SK-N-SH treated with all-trans-retinoic acid at 6 μM for 48 hours (cell line): ENCODE data around the gene DOK6.
"Not testable (repeated sequence)": the region's sequence is repeated elsewhere in the genome, so short reads cannot be mapped to it uniquely, and the experiment has no call there.

ENCODE experiments used
- ATAC-seq: fragments of 200-7000 bp; cut with Tn5 transposase; 3 replicates; pipeline ENCODE4 v1.9.1; 2020; ENCODE audit warnings: mild to moderate bottlenecking, moderate library complexity
- CREB5 ChIP-seq: fragments of 250-450 bp; sonication (Bioruptor Pico); IDR thresholded peaks from 2 replicates; pipeline ENCODE4 v1.5.1; 2020; ENCODE audit warnings: low read depth, mild to moderate bottlenecking, moderate library complexity
- CSDC2 ChIP-seq: fragments of 250-450 bp; sonication (Bioruptor Pico); IDR thresholded peaks from 2 replicates; pipeline ENCODE4 v1.5.0; 2020; ENCODE audit warnings: mild to moderate bottlenecking, moderate library complexity
- ESRRG ChIP-seq: fragments of 250-450 bp; sonication (Bioruptor Pico); IDR thresholded peaks from 2 replicates; pipeline ENCODE4 v1.6.1; 2021; ENCODE audit warnings: mild to moderate bottlenecking
- GLIS3 ChIP-seq: fragments of 250-450 bp; sonication (Bioruptor Pico); IDR thresholded peaks from 2 replicates; pipeline ENCODE4 v1.5.0; 2020; ENCODE audit warnings: mild to moderate bottlenecking, moderate library complexity
- ISL1 ChIP-seq: fragments of 250-450 bp; sonication (Bioruptor Pico); IDR thresholded peaks from 2 replicates; pipeline ENCODE4 v2.1.2; 2022; ENCODE audit warnings: mild to moderate bottlenecking, moderate library complexity
- OSR1 ChIP-seq: fragments of 250-450 bp; sonication (Bioruptor Pico); IDR thresholded peaks from 2 replicates; pipeline ENCODE4 v1.8.0; 2022; ENCODE audit warnings: moderate library complexity, mild to moderate bottlenecking, inconsistent platforms
- POU6F1 ChIP-seq: fragments of 250-450 bp; sonication (Bioruptor Pico); IDR thresholded peaks from 2 replicates; pipeline ENCODE4 v1.8.0; 2021; ENCODE audit warnings: low read depth, mild to moderate bottlenecking, moderate library complexity, borderline replicate concordance
- PPARA ChIP-seq: fragments of 250-450 bp; sonication (Bioruptor Pico); IDR thresholded peaks from 2 replicates; pipeline ENCODE4 v1.5.0; 2020; ENCODE audit warnings: mild to moderate bottlenecking, borderline replicate concordance
- RARB ChIP-seq: fragments of 250-450 bp; sonication (Bioruptor Pico); IDR thresholded peaks from 2 replicates; pipeline ENCODE4 v1.8.0; 2021; ENCODE audit warnings: mild to moderate bottlenecking, moderate library complexity
- TCF4 ChIP-seq: fragments of 250-450 bp; sonication (Bioruptor Pico); IDR thresholded peaks from 2 replicates; pipeline ENCODE4 v1.8.0; 2021; ENCODE audit warnings: mild to moderate bottlenecking, moderate library complexity, borderline replicate concordance
- TOX ChIP-seq: fragments of 250-450 bp; sonication (Bioruptor Pico); IDR thresholded peaks from 2 replicates; pipeline ENCODE4 v1.8.0; 2021; ENCODE audit warnings: mild to moderate bottlenecking, moderate library complexity, borderline replicate concordance
- TSHZ2 ChIP-seq: fragments of 250-450 bp; sonication (Bioruptor Pico); IDR thresholded peaks from 2 replicates; pipeline ENCODE4 v1.5.0; 2020; ENCODE audit warnings: mild to moderate bottlenecking, moderate library complexity
- ZC3H10 ChIP-seq: fragments of 250-450 bp; sonication (Bioruptor Pico); IDR thresholded peaks from 2 replicates; pipeline ENCODE4 v1.5.1; 2021; ENCODE audit warnings: mild to moderate bottlenecking, moderate library complexity
- ZFP3 ChIP-seq: fragments of 250-450 bp; sonication (Bioruptor Pico); IDR thresholded peaks from 2 replicates; pipeline ENCODE4 v1.5.0; 2020; ENCODE audit warnings: mild to moderate bottlenecking, moderate library complexity
- ZFP30 ChIP-seq: fragments of 450-650 bp; formaldehyde crosslinking; IDR thresholded peaks from 2 replicates; pipeline ENCODE4 v1.5.0; 2022; ENCODE audit warnings: mild to moderate bottlenecking, moderate library complexity
- ZNF70 ChIP-seq: fragments of 450-650 bp; formaldehyde crosslinking; IDR thresholded peaks from 2 replicates; pipeline ENCODE4 v1.5.0; 2020; ENCODE audit warnings: mild to moderate bottlenecking, moderate library complexity
- ZNF8 ChIP-seq: fragments of 450-650 bp; formaldehyde crosslinking; IDR thresholded peaks from 2 replicates; pipeline ENCODE4 v1.5.0; 2020; ENCODE audit warnings: mild to moderate bottlenecking, moderate library complexity
- TF ChIP-seq, protein P1 (sequence below): fragments of 250-450 bp; sonication (Bioruptor Pico); IDR thresholded peaks from 2 replicates; pipeline ENCODE4 v1.8.0; 2020; ENCODE audit warnings: mild to moderate bottlenecking, moderate library complexity, borderline replicate concordance
- TF ChIP-seq, protein P2 (sequence below): fragments of 250-450 bp; sonication (Bioruptor Pico); IDR thresholded peaks from 2 replicates; pipeline ENCODE4 v1.5.1; 2021; ENCODE audit warnings: mild to moderate bottlenecking, moderate library complexity

Gene DOK6

GRCh38 chr18:69820538-69820937 is 419.9 kb downstream of the DOK6 start (continued):
- TF ChIP-seq, protein P1, sequence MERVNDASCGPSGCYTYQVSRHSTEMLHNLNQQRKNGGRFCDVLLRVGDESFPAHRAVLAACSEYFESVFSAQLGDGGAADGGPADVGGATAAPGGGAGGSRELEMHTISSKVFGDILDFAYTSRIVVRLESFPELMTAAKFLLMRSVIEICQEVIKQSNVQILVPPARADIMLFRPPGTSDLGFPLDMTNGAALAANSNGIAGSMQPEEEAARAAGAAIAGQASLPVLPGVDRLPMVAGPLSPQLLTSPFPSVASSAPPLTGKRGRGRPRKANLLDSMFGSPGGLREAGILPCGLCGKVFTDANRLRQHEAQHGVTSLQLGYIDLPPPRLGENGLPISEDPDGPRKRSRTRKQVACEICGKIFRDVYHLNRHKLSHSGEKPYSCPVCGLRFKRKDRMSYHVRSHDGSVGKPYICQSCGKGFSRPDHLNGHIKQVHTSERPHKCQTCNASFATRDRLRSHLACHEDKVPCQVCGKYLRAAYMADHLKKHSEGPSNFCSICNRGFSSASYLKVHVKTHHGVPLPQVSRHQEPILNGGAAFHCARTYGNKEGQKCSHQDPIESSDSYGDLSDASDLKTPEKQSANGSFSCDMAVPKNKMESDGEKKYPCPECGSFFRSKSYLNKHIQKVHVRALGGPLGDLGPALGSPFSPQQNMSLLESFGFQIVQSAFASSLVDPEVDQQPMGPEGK (CRISPR knock-in tag), result no peak
- TF ChIP-seq ESRRG (CRISPR knock-in tag) (no peak), ZNF8 (CRISPR knock-in tag) (no peak), ZFP30 (CRISPR knock-in tag) (no peak), RARB (CRISPR knock-in tag) (no peak), TOX (CRISPR knock-in tag) (no peak), PPARA (CRISPR knock-in tag) (no peak), ISL1 (CRISPR knock-in tag) (no peak), CSDC2 (CRISPR knock-in tag) (no peak)

DNA sequence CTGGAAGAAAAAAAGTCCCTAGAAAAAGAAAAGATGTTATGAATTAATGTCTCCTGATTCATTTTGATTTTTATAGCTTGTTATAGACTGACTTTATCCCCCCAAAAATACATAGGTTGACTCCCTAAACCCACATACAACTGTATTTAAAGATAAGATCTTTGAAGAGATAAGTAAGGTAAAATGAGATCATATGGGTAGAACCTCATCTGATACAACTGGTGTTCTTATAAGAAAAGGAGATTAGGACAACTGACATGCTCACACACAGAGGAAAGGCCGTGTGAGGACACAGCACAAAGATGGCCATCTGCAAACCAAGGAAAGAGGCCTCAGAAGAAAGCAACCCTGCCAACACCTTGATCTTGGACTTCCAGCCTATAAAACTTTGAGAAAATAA is 429.5 kb downstream of the DOK6 start:
- no peak for ATAC-seq
- TF ChIP-seq ISL1 (CRISPR knock-in tag), result no peak
- TF ChIP-seq ZNF70 (CRISPR knock-in tag), result no peak
- TF ChIP-seq TOX (CRISPR knock-in tag), result no peak
- TF ChIP-seq ZC3H10 (CRISPR knock-in tag), result no peak
- TF ChIP-seq, protein P2, sequence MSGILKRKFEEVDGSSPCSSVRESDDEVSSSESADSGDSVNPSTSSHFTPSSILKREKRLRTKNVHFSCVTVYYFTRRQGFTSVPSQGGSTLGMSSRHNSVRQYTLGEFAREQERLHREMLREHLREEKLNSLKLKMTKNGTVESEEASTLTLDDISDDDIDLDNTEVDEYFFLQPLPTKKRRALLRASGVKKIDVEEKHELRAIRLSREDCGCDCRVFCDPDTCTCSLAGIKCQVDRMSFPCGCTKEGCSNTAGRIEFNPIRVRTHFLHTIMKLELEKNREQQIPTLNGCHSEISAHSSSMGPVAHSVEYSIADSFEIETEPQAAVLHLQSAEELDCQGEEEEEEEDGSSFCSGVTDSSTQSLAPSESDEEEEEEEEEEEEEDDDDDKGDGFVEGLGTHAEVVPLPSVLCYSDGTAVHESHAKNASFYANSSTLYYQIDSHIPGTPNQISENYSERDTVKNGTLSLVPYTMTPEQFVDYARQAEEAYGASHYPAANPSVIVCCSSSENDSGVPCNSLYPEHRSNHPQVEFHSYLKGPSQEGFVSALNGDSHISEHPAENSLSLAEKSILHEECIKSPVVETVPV, result no peak
- no peak for TF ChIP-seq TCF4
- no peak for TF ChIP-seq ZFP3 (CRISPR knock-in tag)
- TF ChIP-seq CSDC2 (CRISPR knock-in tag), result no peak

DNA sequence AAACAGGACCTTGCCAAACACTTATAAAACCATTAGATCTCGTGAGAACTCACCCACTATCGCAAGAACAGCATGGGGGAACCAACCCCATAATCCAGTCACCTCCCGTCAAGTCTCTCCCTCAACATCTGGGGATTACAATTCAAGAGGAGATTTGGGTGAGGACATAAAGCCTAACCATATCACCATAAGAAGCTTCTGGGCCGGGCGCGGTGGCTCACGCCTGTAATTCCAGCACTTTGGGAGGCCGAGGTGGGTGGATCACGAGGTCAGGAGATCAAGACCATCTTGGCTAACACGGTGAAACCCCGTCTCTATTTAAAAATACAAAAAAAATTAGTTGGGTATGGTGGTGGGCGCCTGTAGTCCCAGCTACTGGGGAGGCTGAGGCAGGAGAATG is 434.3 kb downstream of the DOK6 start:
- not testable (repeated sequence) for ATAC-seq

- TF ChIP-seq TOX (CRISPR knock-in tag) (no peak), OSR1 (no peak), PPARA (CRISPR knock-in tag) (no peak), CREB5 (CRISPR knock-in tag) (no peak)
- TF ChIP-seq, protein P2, result no peak
- ATAC-seq, result no peak
Observed at GRCh38 chr18:69838003-69838402, 437.3 kb downstream of the DOK6 start.

DNA sequence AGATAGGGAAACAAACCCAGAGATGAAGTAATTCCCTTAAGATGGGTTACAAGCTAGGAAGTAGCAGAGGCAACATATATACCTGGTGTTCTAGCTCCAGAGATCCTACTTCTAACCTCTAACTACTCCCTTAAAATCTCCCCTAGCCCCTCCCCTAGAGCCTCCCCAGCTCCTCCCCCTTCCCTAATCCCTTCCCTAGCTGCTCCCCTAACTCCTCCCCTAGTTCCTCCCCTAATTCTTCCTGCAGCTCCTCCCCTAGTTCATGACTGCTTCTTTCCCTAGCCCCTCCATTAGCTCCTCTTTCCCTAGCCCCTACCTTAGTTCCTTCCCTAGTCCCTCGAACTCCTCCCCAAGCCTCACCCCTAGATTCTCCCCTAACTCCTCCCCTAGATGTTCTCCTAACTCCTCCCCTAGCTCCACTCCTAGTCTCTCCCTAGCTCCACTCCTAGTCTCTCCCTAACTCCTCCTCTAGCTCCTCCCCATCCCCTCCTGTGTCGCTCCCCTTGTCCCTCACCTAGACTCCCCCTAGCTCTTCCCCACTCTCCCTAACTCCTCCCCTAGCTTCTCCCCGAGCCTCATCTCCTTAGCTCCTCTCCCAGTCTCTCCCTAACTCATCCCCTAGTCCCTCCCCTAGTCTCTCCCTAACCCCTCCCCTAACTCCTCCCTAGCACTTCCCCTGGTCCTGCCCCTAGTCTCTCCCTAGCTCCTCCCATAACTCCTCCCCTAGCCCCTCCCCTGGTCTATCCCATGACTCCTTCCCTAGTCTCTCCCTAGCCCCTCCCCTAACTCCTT is 438.1 kb downstream of the DOK6 start:
- TF ChIP-seq TOX (CRISPR knock-in tag) (no peak), ZFP3 (CRISPR knock-in tag) (no peak), OSR1 (no peak), TSHZ2 (CRISPR knock-in tag) (no peak), GLIS3 (CRISPR knock-in tag) (no peak), TCF4 (no peak), ZC3H10 (CRISPR knock-in tag) (no peak), ZFP30 (CRISPR knock-in tag) (no peak), ESRRG (CRISPR knock-in tag) (no peak), POU6F1 (CRISPR knock-in tag) (no peak)
- ATAC-seq, result peak; percentile 62
